GM21619 (cell line): Measurements from ENCODE around the gene POLRMT.
"Not testable (repeated sequence)": the region's sequence is repeated elsewhere in the genome, so short reads cannot be mapped to it uniquely, and the experiment has no call there.

Experiments
- ATAC-seq: cut with Tn5 transposase; IDR thresholded peaks from one replicate; pipeline ENCODE4 v1.9.1; 2021; ENCODE audit not compliant: unreplicated experiment

POLRMT gene

GRCh38 chr19:633068-633785 lies at the start of gene POLRMT:
Gene POLRMT, minus strand, starts transcription at chr19:633537. Its CDS starts 25 bp downstream, at chr19:633512.
- peak; percentile 63 for ATAC-seq

GRCh38 chr19:682678-683320 lies 49.5 kb upstream of the POLRMT start:
- ATAC-seq = no peak

- no peak for ATAC-seq
These were observed 48.0 kb upstream of the POLRMT start for GRCh38 chr19:681029-682019.

- ATAC-seq = peak; percentile 67
These were observed 47.1 kb upstream of the POLRMT start for GRCh38 chr19:680287-681028.

GRCh38 chr19:679418-680286 lies 46.3 kb upstream of the POLRMT start:
- ATAC-seq = peak; percentile 15

- ATAC-seq = no peak
These were observed 45.6 kb upstream of the POLRMT start for GRCh38 chr19:678791-679388.

- ATAC-seq = no peak
These were observed 44.5 kb upstream of the POLRMT start for GRCh38 chr19:677601-678436.

GRCh38 chr19:677201-677600 lies 43.9 kb upstream of the POLRMT start:
- no peak for ATAC-seq

GRCh38 chr19:676339-677105 lies 43.2 kb upstream of the POLRMT start, which contains the start of gene FSTL3:
Gene FSTL3, plus strand, starts transcription at chr19:676392. Its CDS starts 32 bp downstream, at chr19:676424.
- ATAC-seq = no peak

GRCh38 chr19:676007-676338 lies 42.6 kb upstream of the POLRMT start:
- ATAC-seq = no peak

GRCh38 chr19:674282-675151 lies 41.2 kb upstream of the POLRMT start:
- no peak for ATAC-seq

- no peak for ATAC-seq
These were observed 37.3 kb upstream of the POLRMT start for GRCh38 chr19:670609-671075.

- ATAC-seq = not testable (repeated sequence)
These were observed 35.5 kb upstream of the POLRMT start for GRCh38 chr19:668675-669434.

GRCh38 chr19:666985-667573 lies 33.7 kb upstream of the POLRMT start:
- ATAC-seq = not testable (repeated sequence)

- no peak for ATAC-seq
These were observed 31.6 kb upstream of the POLRMT start for GRCh38 chr19:664913-665443.
